ENCODE measurements around the gene ZNF827.

DNA sequence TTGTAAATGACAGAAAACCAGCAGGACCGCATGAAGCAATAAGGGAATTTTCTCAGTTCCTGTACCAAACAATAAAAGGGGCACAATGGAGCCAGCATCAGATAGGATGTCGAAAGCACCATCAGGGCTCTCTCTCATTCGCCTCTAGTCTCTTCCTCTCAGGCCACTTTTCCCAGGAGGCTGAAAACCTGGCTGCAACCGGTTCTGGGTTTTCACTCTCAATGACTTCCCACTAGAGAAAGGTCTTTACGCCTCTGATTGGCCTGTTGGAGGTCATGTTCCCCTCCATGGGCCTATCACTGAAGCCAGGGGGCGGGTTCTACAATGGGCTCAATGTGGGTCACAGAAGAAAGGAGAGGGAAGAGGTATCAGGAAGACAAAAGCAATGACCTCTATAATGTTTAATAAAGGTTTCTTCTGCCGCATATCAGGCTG is 29.3 kb downstream of the ZNF827 start:
- TF ChIP-seq, protein P1, sequence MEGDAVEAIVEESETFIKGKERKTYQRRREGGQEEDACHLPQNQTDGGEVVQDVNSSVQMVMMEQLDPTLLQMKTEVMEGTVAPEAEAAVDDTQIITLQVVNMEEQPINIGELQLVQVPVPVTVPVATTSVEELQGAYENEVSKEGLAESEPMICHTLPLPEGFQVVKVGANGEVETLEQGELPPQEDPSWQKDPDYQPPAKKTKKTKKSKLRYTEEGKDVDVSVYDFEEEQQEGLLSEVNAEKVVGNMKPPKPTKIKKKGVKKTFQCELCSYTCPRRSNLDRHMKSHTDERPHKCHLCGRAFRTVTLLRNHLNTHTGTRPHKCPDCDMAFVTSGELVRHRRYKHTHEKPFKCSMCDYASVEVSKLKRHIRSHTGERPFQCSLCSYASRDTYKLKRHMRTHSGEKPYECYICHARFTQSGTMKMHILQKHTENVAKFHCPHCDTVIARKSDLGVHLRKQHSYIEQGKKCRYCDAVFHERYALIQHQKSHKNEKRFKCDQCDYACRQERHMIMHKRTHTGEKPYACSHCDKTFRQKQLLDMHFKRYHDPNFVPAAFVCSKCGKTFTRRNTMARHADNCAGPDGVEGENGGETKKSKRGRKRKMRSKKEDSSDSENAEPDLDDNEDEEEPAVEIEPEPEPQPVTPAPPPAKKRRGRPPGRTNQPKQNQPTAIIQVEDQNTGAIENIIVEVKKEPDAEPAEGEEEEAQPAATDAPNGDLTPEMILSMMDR (IDR thresholded peaks at IDR 0.05) = no peak
- TF ChIP-seq POLR2A (IDR thresholded peaks at IDR 0.05) = no peak
